Lower leg skin (tissue), 4 donors: ENCODE data around the gene MET. TPM values are rescaled to one million over a fixed set of nuclear protein-coding genes. Genes with fewer than 3 reads are reported as not detected.

Source experiments
- DNase-seq, 2 donors: peaks; one replicate each; pipeline ENCODE4 v3.0.0-alpha.2; 2019; ENCODE audit warnings: low spot score in 2 of 2
- H3K4me3 ChIP-seq: fragments of 200-600 bp; sonication (generic); 2 replicates; pipeline ENCODE4 v1.5.1; 2017; ENCODE audit warnings: mild to moderate bottlenecking, low read depth; ENCODE audit not compliant: poor library complexity, severe bottlenecking
- CTCF ChIP-seq, 3 donors: fragments of 450-650 bp; IDR thresholded peaks; one replicate each; pipeline ENCODE4 v1.5.1; 2016; ENCODE audit warnings: antibody characterized with exemption in 3 of 3, mild to moderate bottlenecking in 3 of 3, moderate library complexity in 2 of 3
- POLR2A ChIP-seq, 2 donors: fragments of 450-650 bp; IDR thresholded peaks; one replicate each; pipeline ENCODE4 v1.6.1; 2016 to 2017; ENCODE audit warnings: antibody characterized with exemption in 2 of 2, mild to moderate bottlenecking in 1 of 2, moderate library complexity in 1 of 2
- WGBS, 2 donors: methylation state at CpG; one replicate each; pipeline ENCODE4 v1.1.5; 2018; 5-methylcytosine and 5-hydroxymethylcytosine counted together
- intact Hi-C: fragments of 100-400 bp; cut with DNase I; formaldehyde crosslinking; loops from one replicate; pipeline ENCODE4 v1.15.0; 2023; ENCODE audit warnings: low total_unique reads
- total RNA-seq, 4 donors: library from RNA; depleted of rRNA; stranded (reverse); fragments of >200 nt; gene quantifications; one replicate each; pipeline ENCODE4 v1.1.0, GENCODE V29; 2016

Gene MET
- total RNA-seq, 4 donors from 2014 or later, result 15.8 to 28.2 (median 24.5) TPM

- TF ChIP-seq POLR2A (IDR thresholded peaks at IDR 0.05) (no peak), CTCF (IDR thresholded peaks at IDR 0.05) (no peak)
Observed at GRCh38 chr7:116738378-116738777, 66.4 kb downstream of the MET start.

GRCh38 chr7:116739307-116739706 lies 67.3 kb downstream of the MET start:
- WGBS, 2 donors, result 85 to 96% methylated on average over 2 of the region's 2 CpGs
- DNase-seq, result no peak
- no peak overlapping the region for H3K4me3 ChIP-seq
- TF ChIP-seq POLR2A (IDR thresholded peaks at IDR 0.05) (no peak), CTCF (IDR thresholded peaks at IDR 0.05) (no peak)
- intact Hi-C loops, result no loop called here

More at GRCh38 chr7:116738378-116738777, 66.4 kb downstream of the MET start:
- DNase-seq, result no peak
- H3K4me3 ChIP-seq, result no peak overlapping the region
- 85 to 88% methylated on average over 1 of the region's 1 CpG for WGBS, 2 donors
- intact Hi-C loops, result no loop called here

GRCh38 chr7:116740231-116740630 lies 68.2 kb downstream of the MET start:
- intact Hi-C loops, result no loop called here
- no peak overlapping the region for H3K4me3 ChIP-seq
- no peak for DNase-seq
- 81 to 83% methylated on average over 1 of the region's 1 CpG for WGBS, 2 donors
- TF ChIP-seq POLR2A (IDR thresholded peaks at IDR 0.05) (no peak), CTCF (IDR thresholded peaks at IDR 0.05) (no peak)

- DNase-seq, result no peak
- no peak for TF ChIP-seq CTCF (IDR thresholded peaks at IDR 0.05)
- TF ChIP-seq POLR2A (IDR thresholded peaks at IDR 0.05), result no peak
- 58 to 76% methylated on average over 9 of the region's 9 CpGs for WGBS, 2 donors
- intact Hi-C loops, result no loop called here
- H3K4me3 ChIP-seq, result no peak overlapping the region
Observed at GRCh38 chr7:116740755-116741462, 68.9 kb downstream of the MET start.

- WGBS, 2 donors, result 75 to 84% methylated on average over 7 of the region's 7 CpGs
- no peak overlapping the region for H3K4me3 ChIP-seq
- TF ChIP-seq CTCF (IDR thresholded peaks at IDR 0.05), result no peak
- no peak for TF ChIP-seq POLR2A (IDR thresholded peaks at IDR 0.05)
- intact Hi-C loops, result no loop called here
- DNase-seq, result no peak
Observed at GRCh38 chr7:116741625-116742316, 69.8 kb downstream of the MET start.
